Activated CD4-positive, alpha-beta T cell treated with anti-CD3 and anti-CD28 coated beads, Interleukin-2, amount 50 U/mL, for 16 hours (primary cell): ENCODE measurements around the gene CDC25B.

Experiments used
- DNase-seq: peaks from one replicate; pipeline ENCODE4 v3.0.0-alpha.2; 2020

CDC25B gene

GRCh38 chr20:3764659-3765058 is 31.5 kb upstream of the CDC25B start:
- no peak for DNase-seq

GRCh38 chr20:3765171-3765882 is 30.8 kb upstream of the CDC25B start:
- no peak for DNase-seq

DNA sequence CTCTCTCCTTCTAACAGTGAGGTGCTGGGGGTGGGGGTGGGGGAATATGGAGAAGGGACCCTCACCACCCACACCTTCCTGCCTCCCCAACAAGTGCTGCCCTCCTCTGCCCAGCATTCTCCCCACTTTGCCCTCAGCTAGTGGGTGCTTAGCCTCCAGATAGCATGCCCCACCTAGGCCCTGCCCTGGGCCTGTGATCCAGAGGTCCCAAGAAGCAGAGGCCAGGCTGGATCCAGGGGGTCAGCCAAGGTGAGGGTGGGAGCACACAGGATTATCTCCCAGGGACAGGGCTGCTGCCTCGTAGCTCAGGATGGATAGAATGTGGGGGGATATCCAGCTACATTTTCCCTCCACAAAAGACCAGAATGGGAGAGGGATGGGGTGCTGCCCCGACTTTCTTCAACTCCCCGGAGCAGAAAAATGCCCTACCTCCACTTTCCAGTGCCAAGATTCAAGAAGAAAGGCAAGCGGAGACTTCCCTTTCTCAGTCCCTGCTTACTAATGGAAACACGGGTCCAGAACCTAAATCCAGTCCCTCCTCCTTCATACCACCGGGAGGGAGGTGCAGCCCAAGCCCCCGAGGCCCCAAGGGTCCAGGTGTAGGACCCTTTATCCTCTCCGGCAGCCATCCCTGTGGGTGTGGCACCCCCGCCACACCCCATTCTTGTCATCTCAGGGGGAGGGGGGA is 29.5 kb upstream of the CDC25B start:
- no peak for DNase-seq

DNA sequence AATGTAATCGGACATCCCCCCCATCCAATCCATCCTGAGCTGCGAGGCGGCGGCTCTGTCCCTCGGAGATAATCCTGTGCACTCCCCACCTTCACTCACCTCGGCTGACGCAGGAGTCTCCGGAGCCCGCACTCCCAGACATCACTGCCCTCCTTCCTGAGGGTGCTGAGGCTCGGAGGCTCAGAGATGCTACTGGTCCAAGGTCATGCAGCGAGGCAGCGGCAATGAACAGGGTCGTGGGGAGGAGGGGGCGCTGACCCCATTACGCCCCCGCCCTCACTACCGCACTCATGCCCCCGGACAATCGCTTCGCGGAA is 29.0 kb upstream of the CDC25B start:
- no peak for DNase-seq

GRCh38 chr20:3767427-3768341 is 28.4 kb upstream of the CDC25B start, which contains the start of gene ADISSP:
ADISSP (minus strand) TSS chr20:3767753; CDS start chr20:3760100, 7,653 bp downstream.
- DNase-seq, result peak; percentile 99

- DNase-seq, result peak; percentile 75
Observed at GRCh38 chr20:3768342-3769130, 27.6 kb upstream of the CDC25B start.

GRCh38 chr20:3771552-3772058 is 24.5 kb upstream of the CDC25B start:
- DNase-seq, result no peak

GRCh38 chr20:3775457-3776108 is 20.5 kb upstream of the CDC25B start:
- no peak for DNase-seq

DNA sequence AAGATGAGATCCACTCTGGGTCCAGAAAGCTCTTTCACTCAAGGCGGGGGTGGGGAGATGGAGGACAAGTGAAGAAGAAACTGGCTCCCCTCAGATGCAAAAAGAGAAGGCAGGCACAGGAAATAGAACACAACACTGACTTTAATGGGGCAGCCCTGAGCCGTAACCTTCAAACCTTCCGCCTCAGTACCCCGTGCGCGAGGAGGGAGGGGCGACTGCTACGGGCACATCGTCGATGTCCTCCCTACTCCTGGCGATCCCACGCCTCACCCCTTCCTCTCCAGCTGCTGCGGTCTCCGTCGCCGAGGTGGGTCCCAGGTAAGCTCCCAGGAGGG is 18.8 kb upstream of the CDC25B start:
- no peak for DNase-seq

DNA sequence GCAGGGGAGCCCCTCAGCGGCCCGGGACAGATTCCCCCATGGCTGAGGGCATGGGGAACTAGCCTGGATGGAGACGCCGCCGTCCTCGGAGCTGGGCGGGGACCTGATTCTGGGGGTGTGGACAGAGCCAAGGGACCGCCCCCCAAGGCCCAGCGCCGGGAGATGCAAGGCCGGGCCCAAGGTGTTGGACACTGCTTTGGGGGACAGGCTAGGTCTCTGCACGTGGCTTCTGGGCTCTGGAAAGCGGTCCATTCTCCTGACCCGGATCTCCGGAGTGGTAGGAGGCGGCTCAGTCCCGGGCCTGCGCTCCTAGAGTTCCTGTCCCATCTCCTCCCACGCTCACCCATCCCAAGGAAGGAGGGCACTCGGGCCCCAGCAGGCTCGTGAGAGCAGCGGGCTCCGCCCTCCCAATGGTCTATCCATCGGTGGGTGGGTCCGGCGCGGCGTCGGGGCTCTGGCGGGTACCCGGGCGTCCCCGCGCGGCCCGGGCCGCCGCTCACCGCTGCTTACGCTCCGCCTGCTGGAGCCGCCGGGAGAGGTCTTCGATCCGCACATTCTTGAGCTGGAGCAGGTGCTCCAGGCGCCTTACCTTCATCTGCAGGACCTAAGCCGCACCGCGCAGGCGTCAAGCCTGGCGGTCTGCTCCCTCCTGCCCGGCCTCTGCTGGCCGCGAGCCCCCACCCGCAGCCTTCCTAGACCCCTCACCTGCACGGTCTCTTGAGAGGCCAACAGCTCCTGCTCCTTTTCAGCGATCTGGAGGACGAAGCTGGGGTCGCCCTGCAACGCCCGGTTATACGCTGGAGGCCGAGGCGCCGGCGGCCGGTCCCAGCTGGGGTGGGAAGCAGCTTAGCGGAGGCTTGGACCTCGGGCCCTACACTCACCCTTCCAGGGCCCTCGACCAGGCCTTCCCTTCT is 18.1 kb upstream of the CDC25B start:
- no peak for DNase-seq

- DNase-seq, result no peak
Observed at GRCh38 chr20:3778976-3779375, 17.1 kb upstream of the CDC25B start.

DNA sequence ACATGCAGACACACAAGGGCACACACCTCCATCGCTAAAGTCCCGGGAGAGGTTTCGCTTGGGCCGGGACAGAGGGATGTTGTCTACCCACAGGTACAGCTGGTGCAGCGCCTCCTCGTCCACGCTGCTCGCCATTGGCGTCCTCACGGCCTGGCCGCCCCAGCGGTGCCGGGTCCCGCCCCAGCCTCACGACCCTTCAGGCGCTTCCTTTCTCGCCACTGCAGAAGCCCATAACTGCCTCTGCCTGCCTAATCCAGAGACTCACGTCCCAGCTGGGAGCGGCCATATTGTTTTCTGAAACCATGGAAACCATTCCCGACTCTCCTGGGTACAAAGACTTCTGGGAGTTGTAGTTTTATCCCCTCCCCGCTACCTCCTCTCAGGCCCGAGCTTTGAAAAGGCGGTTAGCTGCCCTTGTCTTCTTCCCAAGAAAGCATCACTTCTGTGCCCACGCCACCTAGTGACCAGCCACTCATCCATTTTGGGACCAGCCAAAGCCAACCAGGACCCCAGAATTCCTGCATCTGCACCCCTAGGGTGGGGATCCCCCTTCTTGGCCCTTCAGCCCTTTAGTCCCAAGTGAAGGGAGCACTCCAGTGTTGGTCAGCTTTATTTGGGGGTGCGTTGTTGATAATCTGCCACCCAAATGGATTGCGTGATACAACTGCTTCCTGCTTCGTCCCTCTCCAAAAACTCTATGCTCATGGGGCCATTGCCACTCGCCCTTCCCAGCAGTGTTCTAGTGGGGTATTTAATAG is 14.8 kb upstream of the CDC25B start, which contains the start of gene SPEF1:
TSS of gene SPEF1 (minus strand) at position 296 of the 758 bp plus-strand sequence. CDS start at position 135, 161 bp downstream.
- DNase-seq, result peak; percentile 71

GRCh38 chr20:3782597-3782996 is 13.5 kb upstream of the CDC25B start:
- no peak for DNase-seq

DNA sequence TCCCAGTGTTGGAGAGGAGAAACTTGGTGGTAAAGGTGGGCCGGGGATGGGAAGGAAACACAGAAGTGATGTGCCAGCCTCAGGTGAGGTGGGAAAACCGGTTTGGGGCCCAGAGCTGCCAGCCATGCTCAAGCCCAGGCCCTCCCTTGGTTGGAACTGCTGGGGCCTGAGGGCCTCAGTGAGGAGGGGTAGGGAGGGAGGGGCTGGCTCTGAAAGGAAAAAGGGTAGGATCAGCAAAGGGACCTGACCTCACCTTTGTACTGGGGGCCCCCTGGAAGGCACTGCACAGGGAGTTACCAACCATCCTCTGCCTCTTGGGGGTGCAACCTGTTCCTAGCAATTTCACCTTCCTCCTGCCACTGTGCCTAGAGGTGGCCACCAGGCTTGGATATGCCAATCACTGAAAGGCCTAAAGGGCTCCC is 13.0 kb upstream of the CDC25B start:
- no peak for DNase-seq

DNA sequence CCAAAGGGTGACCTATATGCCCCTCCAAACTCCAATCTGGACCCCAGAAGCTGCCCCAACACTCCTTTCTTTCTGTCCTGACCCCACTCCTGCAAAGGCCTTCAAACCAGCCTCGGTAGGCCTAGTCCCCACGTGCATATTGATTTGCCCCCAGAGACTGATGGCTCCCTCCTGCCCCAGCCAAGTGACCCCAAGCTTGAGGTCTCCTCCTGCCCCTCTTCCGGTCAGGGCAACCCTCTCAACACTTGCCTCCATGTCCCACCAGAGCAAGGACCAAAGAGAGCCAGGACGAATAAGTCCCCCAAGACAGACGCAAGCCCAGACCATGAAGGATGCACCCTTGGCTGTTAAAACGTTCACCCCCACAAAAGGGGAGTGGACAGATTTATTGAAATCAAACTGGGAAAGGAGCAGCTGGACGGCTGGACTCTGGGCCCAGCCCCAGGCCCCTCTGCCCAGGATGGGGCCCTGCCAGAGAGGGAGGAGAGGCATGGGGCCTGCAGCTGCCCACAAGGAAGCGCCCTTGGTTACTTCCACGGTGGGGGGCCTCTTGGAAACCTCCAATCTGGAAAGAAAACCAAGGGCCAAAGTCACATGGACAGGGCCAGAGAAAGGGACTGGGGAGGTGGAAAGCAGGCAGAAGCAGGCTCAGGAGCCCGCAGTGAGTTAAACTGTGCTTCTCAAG is 12.5 kb upstream of the CDC25B start:
- DNase-seq, result no peak

DNA sequence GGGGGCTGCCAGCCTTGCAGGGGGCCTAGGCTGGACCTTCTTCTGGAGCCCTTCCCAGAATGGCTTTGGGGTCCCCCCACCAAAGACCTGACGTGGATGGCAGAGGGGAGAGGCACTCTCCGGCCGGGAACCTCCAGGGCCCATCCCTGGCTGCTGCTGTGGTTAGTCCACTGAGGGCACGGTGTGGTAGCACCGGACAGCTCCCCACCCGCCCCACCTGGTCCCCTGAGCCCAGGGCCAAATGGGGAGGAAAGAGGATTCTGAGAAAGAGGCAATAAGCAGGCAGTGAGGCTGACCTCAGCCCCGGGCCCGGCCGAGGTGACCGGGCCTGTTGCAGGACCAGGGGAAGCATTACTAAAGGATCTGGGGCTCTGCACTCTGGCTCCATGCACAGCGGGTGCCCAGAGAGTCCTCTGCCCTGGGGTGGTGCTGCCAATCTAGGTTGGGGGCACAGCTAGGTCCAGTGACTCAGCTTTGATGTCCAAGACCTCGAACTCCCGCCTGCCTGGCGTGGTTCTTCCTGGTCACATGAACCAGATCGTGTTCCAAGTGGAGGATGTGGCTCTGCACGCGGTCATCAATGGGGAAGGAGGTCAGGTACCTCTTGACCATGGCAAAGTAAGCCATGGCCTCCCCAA is 11.8 kb upstream of the CDC25B start:
- no peak for DNase-seq

- no peak for DNase-seq
Observed at GRCh38 chr20:3784863-3785239, 11.3 kb upstream of the CDC25B start.

- DNase-seq, result no peak
Observed at GRCh38 chr20:3785240-3786125, 10.6 kb upstream of the CDC25B start.
